NK-92 (cell line): Measurements from ENCODE around the gene MYO7A.

ENCODE experiments used
- DNase-seq: peaks from one replicate; lab custom pipeline; 2025; ENCODE audit not compliant: unreplicated experiment; lab: John Stamatoyannopoulos, UW

Gene MYO7A

GRCh38 chr11:77198440-77198849, 70.4 kb downstream of the MYO7A start:
- DNase-seq, result no peak

DNA sequence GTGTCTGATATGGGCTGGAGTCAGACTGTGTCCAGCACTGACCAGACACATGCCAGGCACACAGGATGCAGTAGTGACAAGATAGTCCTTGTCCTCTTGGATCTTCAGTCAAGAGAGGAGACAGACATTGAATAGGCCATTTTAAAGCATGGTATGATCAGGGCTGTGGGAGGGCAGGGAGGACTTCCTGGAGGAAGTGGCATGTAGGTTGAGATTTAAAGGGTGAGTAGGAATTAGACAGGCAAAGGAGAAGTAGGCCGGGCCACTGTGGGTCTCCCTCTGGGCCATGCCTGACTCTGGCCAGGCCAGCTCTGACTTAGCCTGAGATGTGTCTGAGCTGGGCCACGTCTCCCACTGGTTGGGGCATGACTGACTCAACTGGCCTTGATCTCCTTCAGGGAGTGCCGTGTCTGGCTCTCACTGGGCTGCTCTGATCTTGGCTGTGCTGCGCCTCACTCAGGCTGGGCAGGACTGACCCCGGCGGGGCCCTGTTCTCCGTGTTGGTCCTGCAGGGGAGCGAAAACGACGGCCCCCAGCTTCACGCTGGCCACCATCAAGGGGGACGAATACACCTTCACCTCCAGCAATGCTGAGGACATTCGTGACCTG, 71.2 kb downstream of the MYO7A start:
- DNase-seq, result no peak

GRCh38 chr11:77200351-77201268, 72.6 kb downstream of the MYO7A start:
- no peak for DNase-seq

DNA sequence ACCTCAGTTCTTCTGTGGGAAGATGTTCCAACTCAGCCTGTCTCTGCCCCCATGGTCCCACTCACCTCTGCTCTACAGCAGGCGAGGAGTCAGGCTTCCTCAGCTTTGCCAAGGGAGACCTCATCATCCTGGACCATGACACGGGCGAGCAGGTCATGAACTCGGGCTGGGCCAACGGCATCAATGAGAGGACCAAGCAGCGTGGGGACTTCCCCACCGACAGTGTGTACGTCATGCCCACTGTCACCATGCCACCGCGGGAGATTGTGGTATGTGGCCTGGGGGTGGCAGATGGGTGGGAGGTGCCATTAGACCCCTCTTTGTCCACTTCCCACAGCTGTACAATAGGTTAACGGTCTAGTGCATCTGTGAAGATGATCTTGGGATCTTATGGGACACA, 73.3 kb downstream of the MYO7A start:
- DNase-seq, result no peak

GRCh38 chr11:77201991-77202841, 74.2 kb downstream of the MYO7A start:
- no peak for DNase-seq

- DNase-seq, result no peak
Measured at GRCh38 chr11:77202941-77203900, 75.2 kb downstream of the MYO7A start.

GRCh38 chr11:77203901-77204753, 76.1 kb downstream of the MYO7A start:
- no peak for DNase-seq

DNA sequence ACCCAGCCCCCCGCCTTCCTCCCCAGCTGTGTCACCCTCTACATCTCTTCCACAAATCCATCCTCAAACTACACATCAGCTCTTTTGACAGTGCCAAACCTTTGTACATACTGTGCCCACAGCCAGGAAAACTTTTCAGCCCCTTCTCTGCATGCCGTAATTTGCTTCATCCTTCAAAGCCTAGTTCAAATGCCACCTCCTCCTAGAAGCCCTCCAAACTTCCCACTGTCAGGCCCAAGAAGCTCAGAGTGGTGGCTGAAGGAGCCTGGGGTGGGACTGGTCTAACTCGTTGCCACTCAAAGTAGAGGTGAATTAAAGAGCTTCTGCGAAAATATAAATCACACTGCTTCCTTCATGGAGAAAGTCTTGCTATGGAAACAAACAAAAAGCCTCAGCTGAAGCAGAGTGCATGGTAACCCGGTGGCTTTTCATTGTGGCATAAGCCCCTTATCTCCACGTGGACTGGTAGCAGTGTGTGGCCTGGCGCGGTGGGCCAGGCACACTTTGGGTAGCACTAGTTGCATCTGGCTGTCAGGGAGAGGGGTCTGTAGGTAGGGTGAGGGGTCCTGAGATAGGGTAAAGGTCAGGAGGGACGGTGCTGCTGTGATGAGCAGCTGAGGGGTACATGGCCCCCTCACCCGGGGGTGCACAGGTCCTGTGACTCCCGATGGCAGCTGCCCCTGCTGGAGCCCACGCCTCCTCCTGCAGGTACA, 76.9 kb downstream of the MYO7A start:
- DNase-seq, result no peak

DNA sequence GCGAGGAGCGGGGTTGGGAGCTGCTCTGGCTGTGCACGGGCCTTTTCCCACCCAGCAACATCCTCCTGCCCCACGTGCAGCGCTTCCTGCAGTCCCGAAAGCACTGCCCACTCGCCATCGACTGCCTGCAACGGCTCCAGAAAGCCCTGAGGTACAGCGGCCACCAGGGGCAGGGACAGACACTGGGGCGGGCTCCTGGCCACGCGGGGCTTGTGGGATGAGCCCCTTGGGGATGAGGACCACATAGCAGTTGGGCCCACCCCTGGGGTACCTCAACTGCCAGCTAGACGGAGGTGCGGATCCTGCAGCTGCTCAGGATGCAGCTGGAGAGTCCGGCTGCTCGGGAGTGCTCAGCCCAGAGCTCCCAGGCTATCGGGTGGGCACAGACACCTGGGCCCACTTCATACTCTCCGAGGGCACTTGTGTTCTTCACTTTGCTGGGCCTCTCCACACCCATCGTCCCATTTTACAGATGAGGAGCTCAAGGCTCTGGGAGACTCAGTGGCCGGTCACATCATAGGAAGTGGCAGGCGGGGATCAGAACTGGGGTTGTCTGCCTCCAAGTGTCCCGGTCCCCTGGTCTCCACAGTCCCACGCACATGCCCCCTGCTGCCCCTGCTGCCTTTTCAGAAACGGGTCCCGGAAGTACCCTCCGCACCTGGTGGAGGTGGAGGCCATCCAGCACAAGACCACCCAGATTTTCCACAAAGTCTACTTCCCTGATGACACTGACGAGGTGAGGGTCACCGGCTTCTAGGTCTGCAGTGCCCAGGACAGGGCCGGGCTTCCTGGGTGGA, 77.6 kb downstream of the MYO7A start:
- no peak for DNase-seq

DNA sequence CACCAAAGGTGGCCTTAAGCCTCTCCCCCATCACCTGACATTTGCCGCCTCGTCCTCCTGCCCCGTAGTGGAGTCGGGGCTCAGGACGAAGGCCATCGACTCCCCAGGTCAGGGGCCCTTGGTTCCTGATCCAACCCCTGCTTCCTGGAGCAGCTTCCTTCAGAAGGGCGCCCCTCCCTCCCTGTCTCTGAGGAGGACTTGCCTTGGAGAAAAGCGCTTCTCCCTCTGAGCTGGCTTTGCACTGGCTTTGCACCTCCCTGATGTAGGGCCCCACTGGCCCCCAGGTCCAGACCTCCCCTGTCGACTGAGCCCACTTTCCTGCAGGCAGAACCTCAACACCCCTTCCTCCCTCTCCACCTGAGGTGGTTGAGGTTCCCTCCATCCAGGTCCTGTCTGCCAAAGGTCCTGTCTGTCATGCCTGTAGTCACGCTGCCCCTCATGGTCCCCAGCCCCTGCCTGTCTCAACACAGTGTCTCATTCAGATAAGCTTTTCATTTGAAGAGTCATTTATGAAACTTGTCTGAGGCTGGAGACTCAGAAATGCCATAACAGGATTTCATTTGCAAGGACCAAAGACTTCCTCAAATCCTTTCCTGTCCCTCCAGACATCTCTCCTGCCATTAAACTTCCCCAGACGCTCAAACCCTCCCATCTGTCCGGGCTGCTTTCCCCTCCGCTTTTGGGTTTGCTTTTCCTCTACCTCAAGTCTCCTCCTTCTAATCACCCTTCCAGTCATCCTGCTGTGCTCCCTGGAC, 78.4 kb downstream of the MYO7A start:
- DNase-seq, result no peak

- DNase-seq, result no peak
Measured at GRCh38 chr11:77207019-77207485, 79.0 kb downstream of the MYO7A start.

DNA sequence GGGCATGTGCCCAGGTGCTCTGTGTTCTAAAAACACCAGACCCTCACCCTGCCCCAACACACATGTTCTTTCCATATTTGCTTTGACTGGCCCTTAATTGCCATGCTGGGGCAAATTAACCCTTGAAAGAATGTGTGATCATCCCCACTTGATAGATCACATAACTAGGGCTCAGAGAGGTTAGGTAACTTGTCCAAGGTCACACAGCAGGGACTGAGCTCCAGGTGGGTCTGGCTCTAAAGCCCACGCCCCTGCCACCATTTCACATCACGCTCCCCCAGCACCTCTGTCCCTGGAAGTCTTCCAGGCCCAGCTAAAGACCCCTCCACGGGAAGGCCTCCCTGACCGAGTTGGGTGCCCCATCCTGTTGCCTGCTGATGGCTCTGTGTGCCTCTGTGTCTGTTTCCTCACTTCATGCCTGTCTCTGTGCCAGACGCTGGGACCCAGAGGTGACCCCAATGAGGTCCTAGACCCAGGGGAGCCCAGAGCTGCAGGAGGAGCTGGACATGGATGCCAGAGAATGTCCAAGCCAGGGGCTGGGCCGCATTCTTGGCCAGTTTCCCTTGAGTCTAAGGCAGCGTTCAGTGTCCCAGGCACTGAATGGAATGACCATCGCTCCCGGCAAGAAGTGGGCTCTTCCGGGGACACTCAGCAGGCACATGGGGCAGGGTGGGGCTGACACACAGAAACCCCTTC, 79.7 kb downstream of the MYO7A start:
- no peak for DNase-seq

DNA sequence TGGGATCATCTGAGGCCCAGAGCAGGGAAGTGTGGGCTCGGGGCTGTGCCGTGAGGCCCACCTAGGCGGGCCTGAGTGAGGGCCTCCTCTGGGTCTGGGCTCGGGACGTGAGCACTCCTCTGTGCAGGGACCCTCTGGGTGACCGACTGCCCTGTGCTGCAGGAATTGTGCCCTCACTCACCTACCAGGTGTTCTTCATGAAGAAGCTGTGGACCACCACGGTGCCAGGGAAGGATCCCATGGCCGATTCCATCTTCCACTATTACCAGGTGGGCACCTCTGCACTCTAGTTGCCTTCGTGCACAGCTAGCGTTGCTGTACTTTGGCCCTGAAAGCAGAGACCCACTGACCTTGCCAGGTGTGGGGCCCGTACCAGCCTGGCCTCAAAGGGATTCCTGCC, 80.5 kb downstream of the MYO7A start:
- no peak for DNase-seq

- no peak for DNase-seq
Measured at GRCh38 chr11:77209663-77210062, 81.6 kb downstream of the MYO7A start.

GRCh38 chr11:77211040-77211451, 83.0 kb downstream of the MYO7A start:
- DNase-seq, result no peak

GRCh38 chr11:77211594-77212251, 83.7 kb downstream of the MYO7A start:
- no peak for DNase-seq
